ENCODE data around the gene FLT3LG. TPM values are rescaled to one million over a fixed set of nuclear protein-coding genes. Genes with fewer than 3 reads are reported as not detected.
A peak's percentile ranks its signal among the peaks of the same experiment; 100 is the strongest.

FLT3LG gene
- total RNA-seq, 3 donors from 2014 or later, result 52.3 to 64.8 (median 56.9) TPM

DNA sequence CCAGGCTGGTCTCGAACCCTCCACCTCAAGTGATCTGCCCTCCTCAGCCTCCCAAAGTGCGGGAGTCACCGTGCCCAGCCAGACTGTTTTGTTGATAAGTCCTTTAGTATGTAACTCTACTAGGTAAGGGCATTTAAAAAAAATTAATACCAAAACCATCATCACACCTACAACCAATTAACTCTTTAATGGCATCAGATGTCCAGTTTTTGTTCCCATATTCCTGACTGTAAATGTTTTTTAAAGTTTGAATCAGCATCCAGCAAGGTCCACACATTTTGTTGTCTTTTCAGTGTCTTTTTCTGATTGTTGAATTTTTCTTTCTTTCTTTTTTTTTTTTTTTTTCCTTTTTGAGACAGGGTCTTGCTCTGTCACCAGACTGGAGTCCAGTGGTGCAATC lies 44.0 kb downstream of the FLT3LG start:
- Mint-ChIP-seq H3K36me3 (ENCODE audit: insufficient read depth) (peaks cover 5% of the 10 kb centered on the region), H3K9me3 (no peaks in the 10 kb centered on the region), H3K4me3 (no peak overlapping the region), H3K27me3 (ENCODE audit: low read depth) (no peaks in the 10 kb centered on the region), H3K4me1 (ENCODE audit: low read depth) (peaks cover 19% of the 10 kb centered on the region)
- no peak for ATAC-seq
- no peak for DNase-seq

DNA sequence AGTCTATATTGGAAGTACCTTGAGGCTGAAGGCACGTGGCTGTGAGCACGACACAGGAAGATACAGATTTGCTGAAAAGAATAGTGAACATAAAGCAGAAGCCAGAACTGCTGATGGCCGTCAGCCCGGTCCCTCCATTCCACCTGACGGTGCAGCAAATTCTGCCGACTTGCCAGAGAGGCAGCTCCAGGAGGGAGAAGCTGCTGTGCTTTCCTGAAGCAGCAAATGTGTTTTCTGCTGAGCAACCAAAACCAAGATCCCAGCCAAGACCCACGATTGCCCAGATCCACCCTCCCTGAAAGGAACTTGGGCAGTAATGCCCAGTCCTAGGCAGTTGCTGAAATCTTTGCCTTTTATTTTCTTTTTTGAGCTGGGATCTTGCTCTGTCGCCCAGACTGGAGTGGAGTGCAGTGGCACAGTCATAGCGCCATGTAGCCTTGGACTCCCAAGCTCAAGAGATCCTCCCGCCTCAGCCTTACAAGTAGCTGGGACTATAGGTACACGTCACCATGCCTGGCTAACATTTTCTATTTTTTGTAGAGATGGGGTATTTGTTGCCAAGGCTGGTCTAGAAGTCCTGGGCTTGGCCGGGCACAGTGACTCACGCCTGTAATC lies 46.8 kb downstream of the FLT3LG start:
- Mint-ChIP-seq H3K9me3 (no peaks in the 10 kb centered on the region), H3K36me3 (ENCODE audit: insufficient read depth) (peaks cover 5% of the 10 kb centered on the region), H3K27me3 (ENCODE audit: low read depth) (no peaks in the 10 kb centered on the region), H3K4me3 (no peak overlapping the region), H3K4me1 (ENCODE audit: low read depth) (peaks cover 4% of the 10 kb centered on the region)
- ATAC-seq (no peak), DNase-seq (no peak)

DNA sequence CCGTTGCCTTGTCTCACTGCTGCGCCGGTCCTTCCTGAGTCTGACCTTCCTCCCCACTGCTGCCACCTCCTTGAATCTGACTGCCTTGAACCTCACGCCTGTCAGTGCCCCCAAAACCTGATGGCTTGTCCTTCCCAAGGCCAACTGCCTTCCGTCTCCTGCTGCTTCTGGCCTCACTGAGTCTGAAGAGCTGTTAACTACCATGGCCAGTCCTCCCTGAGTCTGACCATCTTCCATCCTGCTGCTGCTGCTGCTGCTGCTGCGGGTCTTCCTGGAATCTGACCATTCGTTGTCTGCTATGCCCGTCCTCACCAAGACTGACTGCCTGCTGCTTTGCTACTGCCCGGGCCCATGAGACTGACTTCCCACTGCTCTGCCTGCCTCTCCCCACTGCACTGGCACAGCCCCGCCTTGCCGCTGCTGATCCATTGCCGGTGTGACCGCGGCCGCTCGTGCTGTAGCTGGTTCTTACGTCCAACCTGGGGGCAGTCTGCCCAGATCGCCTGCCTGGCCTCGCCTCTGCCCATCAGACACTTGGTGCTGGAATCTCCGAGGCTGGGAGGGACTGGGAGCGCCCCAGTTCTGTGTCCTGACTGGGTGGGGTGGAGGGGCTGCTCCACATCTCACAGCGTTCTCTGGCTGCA lies 50.9 kb downstream of the FLT3LG start:
- DNase-seq, result no peak
- Mint-ChIP-seq H3K27me3 (ENCODE audit: low read depth) (no peaks in the 10 kb centered on the region), H3K9me3 (no peaks in the 10 kb centered on the region), H3K36me3 (ENCODE audit: insufficient read depth) (peaks cover 3% of the 10 kb centered on the region), H3K4me1 (ENCODE audit: low read depth) (peaks cover 16% of the 10 kb centered on the region), H3K4me3 (no peak overlapping the region)
- ATAC-seq, result no peak

GRCh38 chr19:49528211-49528771 lies 54.3 kb downstream of the FLT3LG start:
- no peak for DNase-seq
- ATAC-seq, result no peak

DNA sequence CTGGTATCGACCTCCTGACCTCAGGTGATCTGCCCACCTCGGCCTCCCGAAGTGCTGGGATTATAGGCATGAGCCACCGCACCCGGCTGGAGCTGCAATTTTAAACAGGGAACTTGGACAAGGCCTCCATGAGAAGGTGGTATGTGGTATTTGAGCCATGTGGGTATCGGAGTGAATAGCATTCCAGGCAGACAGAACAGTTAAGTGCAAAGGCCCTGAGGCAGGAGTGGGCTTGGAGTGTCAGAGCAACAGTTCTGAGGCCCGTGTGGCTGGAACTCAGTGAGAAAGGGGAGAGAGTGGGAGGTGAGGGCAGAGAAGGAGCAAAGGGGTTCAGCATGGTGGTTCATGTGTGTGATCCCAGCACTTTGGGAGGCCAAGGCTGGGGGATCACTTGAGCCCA lies 56.7 kb downstream of the FLT3LG start:
- Mint-ChIP-seq H3K9me3 (no peaks in the 10 kb centered on the region), H3K27me3 (ENCODE audit: low read depth) (no peaks in the 10 kb centered on the region)

More at GRCh38 chr19:49528211-49528771, 54.3 kb downstream of the FLT3LG start:
- H3K27me3 Mint-ChIP-seq (ENCODE audit: low read depth), result no peaks in the 10 kb centered on the region
- H3K4me3 Mint-ChIP-seq, result peak overlapping the region; percentile 78
- H3K9me3 Mint-ChIP-seq, result no peaks in the 10 kb centered on the region
- H3K4me1 Mint-ChIP-seq (ENCODE audit: low read depth), result peaks cover 21% of the 10 kb centered on the region
- no peaks in the 10 kb centered on the region for H3K36me3 Mint-ChIP-seq (ENCODE audit: insufficient read depth)

GRCh38 chr19:49533551-49534488 lies 59.8 kb downstream of the FLT3LG start:
- peak; percentile 90 to 91 for ATAC-seq
- Mint-ChIP-seq H3K9me3 (no peaks in the 10 kb centered on the region), H3K4me1 (ENCODE audit: low read depth) (peaks cover 21% of the 10 kb centered on the region), H3K4me3 (peak overlapping the region; percentile 79), H3K27me3 (ENCODE audit: low read depth) (no peaks in the 10 kb centered on the region), H3K36me3 (ENCODE audit: insufficient read depth) (no peaks in the 10 kb centered on the region)
- DNase-seq, result peak; percentile 82

More for the DNA sequence above, 56.7 kb downstream of the FLT3LG start:
- no peak for DNase-seq
- ATAC-seq, result no peak
- H3K4me1 Mint-ChIP-seq (ENCODE audit: low read depth), result peaks cover 35% of the 10 kb centered on the region
- H3K36me3 Mint-ChIP-seq (ENCODE audit: insufficient read depth), result no peaks in the 10 kb centered on the region
- H3K4me3 Mint-ChIP-seq, result no peak overlapping the region

- DNase-seq (no peak), ATAC-seq (no peak)
- Mint-ChIP-seq H3K4me1 (ENCODE audit: low read depth) (peaks cover 21% of the 10 kb centered on the region), H3K27me3 (ENCODE audit: low read depth) (no peaks in the 10 kb centered on the region), H3K4me3 (peak overlapping the region; percentile 79), H3K9me3 (no peaks in the 10 kb centered on the region), H3K36me3 (ENCODE audit: insufficient read depth) (no peaks in the 10 kb centered on the region)
Measured at GRCh38 chr19:49534632-49535385, 60.8 kb downstream of the FLT3LG start.

Other genes starting within 250 kb of the FLT3LG start
- gene SLC6A16, start 149.0 kb upstream of the FLT3LG start, total RNA-seq, result under 1 TPM; 0.20 to 0.92 (median 0.29) TPM
- 100 to 1,000 TPM in 2 of 3 donors, 10 to 100 TPM in 1; 99.6 to 116 (median 106) TPM for gene CD37, start 138.8 kb upstream of the FLT3LG start, total RNA-seq
- gene TEAD2, start 111.8 kb upstream of the FLT3LG start, total RNA-seq, result under 1 TPM in 2 of 3 donors, not detected in 1; 0.16 to 0.33 TPM
- not detected for gene DKKL1, start 110.3 kb upstream of the FLT3LG start, total RNA-seq
- under 1 TPM; 0.24 to 0.48 (median 0.27) TPM for gene KASH5, start 86.0 kb upstream of the FLT3LG start, total RNA-seq
- not detected for gene PTH2, start 50.8 kb upstream of the FLT3LG start, total RNA-seq
- gene GFY, start 48.8 kb upstream of the FLT3LG start, total RNA-seq, result not detected
- under 1 TPM in 2 of 3 donors, not detected in 1; 0.08 to 0.13 TPM for gene SLC17A7, start 32.7 kb upstream of the FLT3LG start, total RNA-seq
- gene PIH1D1, start 22.4 kb upstream of the FLT3LG start, total RNA-seq, result 100 to 1,000 TPM in 2 of 3 donors, 10 to 100 TPM in 1; 95.0 to 105 (median 105) TPM
- gene ALDH16A1, start 21.0 kb upstream of the FLT3LG start, total RNA-seq, result 10 to 100 TPM; 35.4 to 42.9 (median 35.8) TPM
- 1,000 to 10,000 TPM; 4,599 to 4,940 (median 4,852) TPM for gene RPL13A, start 13.4 kb downstream of the FLT3LG start, total RNA-seq
- gene RPS11, start 22.2 kb downstream of the FLT3LG start, total RNA-seq, result 1,000 to 10,000 TPM; 2,890 to 3,149 (median 2,904) TPM
- gene FCGRT, start 38.4 kb downstream of the FLT3LG start, total RNA-seq, result 1 to 10 TPM; 5.8 to 9.5 (median 8.9) TPM
- gene RCN3, start 53.8 kb downstream of the FLT3LG start, total RNA-seq, result 1 to 10 TPM; 2.4 to 4.0 (median 3.5) TPM
- 10 to 100 TPM; 86.0 to 89.6 (median 87.0) TPM for gene NOSIP, start 106.3 kb downstream of the FLT3LG start, total RNA-seq
- 1 to 10 TPM; 1.0 to 1.4 (median 1.3) TPM for gene PRRG2, start 107.1 kb downstream of the FLT3LG start, total RNA-seq
- 10 to 100 TPM; 28.0 to 33.1 (median 28.7) TPM for gene PRR12, start 117.0 kb downstream of the FLT3LG start, total RNA-seq
- 1 to 10 TPM; 2.3 to 3.8 (median 3.5) TPM for gene RRAS, start 165.9 kb downstream of the FLT3LG start, total RNA-seq
- gene SCAF1, start 168.0 kb downstream of the FLT3LG start, total RNA-seq, result 10 to 100 TPM; 81.7 to 82.9 (median 82.5) TPM
- 100 to 1,000 TPM; 140 to 160 (median 148) TPM for gene IRF3, start 191.6 kb downstream of the FLT3LG start, total RNA-seq
- gene BCL2L12, start 191.7 kb downstream of the FLT3LG start, total RNA-seq, result 10 to 100 TPM; 64.6 to 71.2 (median 71.1) TPM
- gene PRMT1, start 203.1 kb downstream of the FLT3LG start, total RNA-seq, result 100 to 1,000 TPM; 692 to 815 (median 725) TPM
- 10 to 100 TPM; 16.3 to 20.8 (median 17.2) TPM for gene ADM5, start 215.4 kb downstream of the FLT3LG start, total RNA-seq
- 1 to 10 TPM in 1 of 3 donors, under 1 TPM in 2; 0.60 to 1.2 (median 0.95) TPM for gene CPT1C, start 216.9 kb downstream of the FLT3LG start, total RNA-seq

Data from activated T-cell treated with anti-CD3 and anti-CD28 coated beads, Interleukin-2, amount 50 U/mL, for 4 hours (primary cell).